Vagina (tissue), 2 donors: Measurements from ENCODE around the gene CBR3. TPM values are rescaled to one million over a fixed set of nuclear protein-coding genes. Genes with fewer than 3 reads are reported as not detected.
"Not testable (repeated sequence)": the region's sequence is repeated elsewhere in the genome, so short reads cannot be mapped to it uniquely, and the experiment has no call there.

Experiments used
- DNase-seq, 2 donors: peaks; one replicate each; pipeline ENCODE4 v3.0.0-alpha.2; 2017; ENCODE audit errors: extremely low spot score in 2 of 2
- H3K27ac ChIP-seq: fragments of 200-600 bp; sonication (generic); one replicate; pipeline ENCODE4 v1.5.1; 2019
- H3K27me3 ChIP-seq: fragments of 200-600 bp; sonication (generic); one replicate; pipeline ENCODE4 v1.5.1; 2019
- H3K36me3 ChIP-seq, 2 donors: fragments of 200-600 bp; sonication (generic); one replicate each; pipeline ENCODE4 v1.5.1; 2017 to 2019
- H3K4me1 ChIP-seq: fragments of 200-600 bp; sonication (generic); one replicate; pipeline ENCODE4 v1.5.1; 2019
- H3K4me3 ChIP-seq, 2 donors: fragments of 200-600 bp; sonication (generic); 1 replicate in 1 of 2; 2 replicates in 1 of 2; pipeline ENCODE4 v1.5.1; 2016 to 2019
- H3K9me3 ChIP-seq: fragments of 200-600 bp; sonication (generic); one replicate; pipeline ENCODE4 v1.5.1; 2019
- POLR2A ChIP-seq, 2 donors: fragments of 450-650 bp; IDR thresholded peaks; one replicate each; pipeline ENCODE4 v1.6.1; 2017; ENCODE audit warnings: antibody characterized with exemption in 2 of 2, mild to moderate bottlenecking in 2 of 2, moderate library complexity in 2 of 2
- POLR2AphosphoS5 ChIP-seq, 2 donors: sonication (generic); formaldehyde crosslinking; IDR thresholded peaks; one replicate each; pipeline ENCODE4 v1.9.0; 2017; ENCODE audit warnings: antibody characterized with exemption in 2 of 2, mild to moderate bottlenecking in 2 of 2, low read depth in 1 of 2; ENCODE audit not compliant: insufficient read depth in 1 of 2
- intact Hi-C: fragments of 100-400 bp; cut with DNase I; formaldehyde crosslinking; loops from one replicate; pipeline ENCODE4 v1.15.1; 2023
- total RNA-seq: library from RNA; depleted of rRNA; stranded (reverse); fragments of >200 nt; gene quantifications from one replicate; pipeline ENCODE4 v1.2.3, GENCODE V29; 2016
- TF ChIP-seq, protein P1 (sequence below), 3 experiments: fragments of 450-650 bp in 2 of 3; fragments of 200-600 bp in 1 of 3; sonication (generic) in 1 of 3; IDR thresholded peaks; one replicate each; pipeline ENCODE4 v1.5.1; 2017 to 2019; ENCODE audit warnings: antibody characterized with exemption in 3 of 3, mild to moderate bottlenecking in 2 of 3, moderate library complexity in 2 of 3

The CBR3 gene
- total RNA-seq, 1 donor from 2014 or later = 45.2 TPM

DNA sequence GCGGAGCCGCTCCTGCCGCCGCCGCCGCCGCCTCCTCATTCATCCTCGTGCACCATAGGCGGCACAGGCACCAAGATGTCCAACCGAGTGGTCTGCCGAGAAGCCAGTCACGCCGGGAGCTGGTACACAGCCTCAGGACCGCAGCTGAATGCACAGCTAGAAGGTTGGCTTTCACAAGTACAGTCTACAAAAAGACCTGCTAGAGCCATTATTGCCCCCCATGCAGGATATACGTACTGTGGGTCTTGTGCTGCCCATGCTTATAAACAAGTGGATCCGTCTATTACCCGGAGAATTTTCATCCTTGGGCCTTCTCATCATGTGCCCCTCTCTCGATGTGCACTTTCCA, 4.5 kb upstream of the CBR3 start:
- H3K27me3 ChIP-seq, H3K27ac ChIP-seq, H3K9me3 ChIP-seq, DNase-seq, H3K36me3 ChIP-seq, intact Hi-C loops: not testable (repeated sequence)
- TF ChIP-seq POLR2AphosphoS5 (IDR thresholded peaks at IDR 0.05; ENCODE audit: insufficient read depth in 1 of 2, low read depth in 1 of 2) = peak in 1 of 2 donors; percentile 24
- Histone ChIP-seq H3K4me3 (peak overlapping the region in 1 of 2 donors; percentile 52), H3K4me1 (peaks cover 46% of the 10 kb centered on the region)

DNA sequence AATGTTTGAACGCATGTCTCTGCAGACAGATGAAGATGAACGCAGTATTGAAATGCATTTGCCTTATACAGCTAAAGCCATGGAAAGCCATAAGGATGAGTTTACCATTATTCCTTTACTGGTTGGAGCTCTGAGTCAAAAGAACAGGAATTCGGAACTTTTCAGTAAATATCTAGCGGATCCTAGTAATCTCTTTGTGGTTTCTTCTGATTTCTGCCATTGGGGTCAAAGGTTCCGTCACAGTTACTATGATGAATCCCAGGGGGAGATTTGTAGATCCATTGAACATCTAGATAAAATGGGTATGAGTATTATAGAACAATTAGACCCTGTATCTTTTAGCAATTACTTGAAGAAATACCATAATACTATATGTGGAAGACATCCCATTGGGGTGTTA, 4.0 kb upstream of the CBR3 start:
- H3K27ac ChIP-seq, H3K36me3 ChIP-seq, H3K9me3 ChIP-seq, intact Hi-C loops, H3K4me3 ChIP-seq, H3K27me3 ChIP-seq, DNase-seq: not testable (repeated sequence)
- H3K4me1 ChIP-seq = peaks cover 42% of the 10 kb centered on the region

DNA sequence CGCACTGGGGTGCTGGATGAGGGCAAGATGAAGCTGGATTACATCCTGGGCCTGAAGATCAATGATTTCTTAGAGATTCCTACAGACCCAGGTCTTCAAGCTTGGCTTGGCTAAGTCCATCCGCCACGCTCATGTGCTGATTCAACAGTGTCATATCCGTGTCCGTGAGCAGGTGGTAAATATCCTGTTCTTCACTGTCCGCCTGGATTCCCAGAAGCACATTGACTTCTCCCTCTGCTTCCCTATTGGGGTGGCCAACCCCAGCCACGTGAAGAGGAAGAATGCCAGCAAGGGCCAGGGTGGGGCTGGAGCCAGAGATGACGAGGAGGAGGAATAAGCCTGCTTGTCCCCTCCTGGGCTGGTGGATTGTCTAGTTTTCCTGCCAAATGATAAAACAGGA, 2.2 kb upstream of the CBR3 start:
- H3K9me3 ChIP-seq = no peaks in the 10 kb centered on the region
- no peak overlapping the region for H3K27ac ChIP-seq
- no peaks in the 10 kb centered on the region for H3K27me3 ChIP-seq
- no peak for DNase-seq
- H3K36me3 ChIP-seq = no peaks in the 10 kb centered on the region
- H3K4me1 ChIP-seq = peaks cover 41% of the 10 kb centered on the region
- TF ChIP-seq, protein P1, sequence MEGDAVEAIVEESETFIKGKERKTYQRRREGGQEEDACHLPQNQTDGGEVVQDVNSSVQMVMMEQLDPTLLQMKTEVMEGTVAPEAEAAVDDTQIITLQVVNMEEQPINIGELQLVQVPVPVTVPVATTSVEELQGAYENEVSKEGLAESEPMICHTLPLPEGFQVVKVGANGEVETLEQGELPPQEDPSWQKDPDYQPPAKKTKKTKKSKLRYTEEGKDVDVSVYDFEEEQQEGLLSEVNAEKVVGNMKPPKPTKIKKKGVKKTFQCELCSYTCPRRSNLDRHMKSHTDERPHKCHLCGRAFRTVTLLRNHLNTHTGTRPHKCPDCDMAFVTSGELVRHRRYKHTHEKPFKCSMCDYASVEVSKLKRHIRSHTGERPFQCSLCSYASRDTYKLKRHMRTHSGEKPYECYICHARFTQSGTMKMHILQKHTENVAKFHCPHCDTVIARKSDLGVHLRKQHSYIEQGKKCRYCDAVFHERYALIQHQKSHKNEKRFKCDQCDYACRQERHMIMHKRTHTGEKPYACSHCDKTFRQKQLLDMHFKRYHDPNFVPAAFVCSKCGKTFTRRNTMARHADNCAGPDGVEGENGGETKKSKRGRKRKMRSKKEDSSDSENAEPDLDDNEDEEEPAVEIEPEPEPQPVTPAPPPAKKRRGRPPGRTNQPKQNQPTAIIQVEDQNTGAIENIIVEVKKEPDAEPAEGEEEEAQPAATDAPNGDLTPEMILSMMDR (IDR thresholded peaks at IDR 0.05) = no peak
- peak in 1 of 2 donors; percentile 27 for TF ChIP-seq POLR2AphosphoS5 (IDR thresholded peaks at IDR 0.05; ENCODE audit: insufficient read depth in 1 of 2, low read depth in 1 of 2)
- H3K4me3 ChIP-seq = no peak overlapping the region
- intact Hi-C loops = no loop called here

DNA sequence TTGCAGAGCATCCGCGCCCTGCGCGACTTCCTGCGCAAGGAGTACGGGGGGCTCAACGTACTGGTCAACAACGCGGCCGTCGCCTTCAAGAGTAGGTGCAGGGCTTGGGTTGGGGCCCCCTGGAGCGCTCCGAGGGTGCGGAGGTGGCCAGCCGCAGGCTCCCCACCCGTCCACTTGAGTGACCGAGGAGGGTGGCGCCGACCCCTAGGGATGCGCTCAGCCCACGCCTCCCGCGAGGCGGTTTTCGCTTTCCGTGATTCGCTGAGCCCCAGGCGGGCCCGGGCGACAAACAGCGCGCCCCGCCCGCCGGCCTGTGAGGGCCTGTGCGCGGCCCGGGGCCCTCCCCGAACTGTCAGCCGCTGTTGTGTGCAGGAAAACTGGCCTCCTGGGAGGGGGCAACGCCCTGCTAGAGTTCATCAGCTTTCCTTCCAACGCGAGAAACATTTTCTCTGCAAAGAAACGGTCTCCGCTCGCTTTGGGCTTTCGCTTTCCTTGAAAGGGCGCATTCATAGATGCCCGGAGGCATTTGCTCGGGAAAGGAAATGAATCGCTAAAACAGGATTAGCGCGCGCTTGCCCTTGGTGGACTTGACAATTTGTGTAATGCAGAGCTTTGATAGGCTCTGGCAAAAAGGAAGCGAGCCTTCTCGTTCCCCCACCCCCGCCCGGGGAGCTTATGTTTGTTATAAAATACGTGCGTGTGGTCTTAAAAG, 668 bp downstream of the CBR3 start:
- DNase-seq = no peak
- peak in 1 of 2 donors; percentile 54 for TF ChIP-seq POLR2A (IDR thresholded peaks at IDR 0.05)
- TF ChIP-seq POLR2AphosphoS5 (IDR thresholded peaks at IDR 0.05; ENCODE audit: insufficient read depth in 1 of 2, low read depth in 1 of 2) = peak; percentile 38 to 92
- TF ChIP-seq, protein P1 (IDR thresholded peaks at IDR 0.05) = no peak
- H3K9me3 ChIP-seq = no peaks in the 10 kb centered on the region
- peaks cover 0 to 6% of the 10 kb centered on the region in 2 donors for H3K36me3 ChIP-seq
- peaks cover 33% of the 10 kb centered on the region for H3K4me1 ChIP-seq
- peak overlapping the region; percentile 95 for H3K27ac ChIP-seq
- H3K4me3 ChIP-seq = peak overlapping the region; percentile 76 to 82
- intact Hi-C loops = no loop called here
- H3K27me3 ChIP-seq = no peaks in the 10 kb centered on the region

DNA sequence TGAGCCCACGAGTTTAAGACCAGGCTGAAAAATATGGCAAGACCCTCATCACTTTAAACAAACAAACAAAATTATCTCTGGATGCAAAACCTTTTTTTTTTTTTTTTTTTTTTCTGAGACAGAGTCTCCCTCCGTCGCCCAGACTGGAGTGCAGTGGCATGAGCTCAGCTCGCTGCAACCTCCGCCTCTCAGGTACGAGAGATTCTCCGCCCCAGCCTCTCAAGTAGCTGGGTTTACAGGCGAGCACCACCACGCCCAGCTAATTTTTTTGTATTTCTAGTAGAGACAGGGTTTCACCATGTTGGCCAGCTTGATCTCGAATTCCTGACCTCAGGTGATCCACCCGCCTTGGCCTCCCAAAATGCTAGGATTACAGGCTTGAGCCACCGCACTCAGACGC, 4.9 kb downstream of the CBR3 start:
- H3K36me3 ChIP-seq, intact Hi-C loops, H3K27ac ChIP-seq, DNase-seq, H3K27me3 ChIP-seq, H3K9me3 ChIP-seq, H3K4me3 ChIP-seq: not testable (repeated sequence)
- H3K4me1 ChIP-seq = peaks cover 29% of the 10 kb centered on the region

DNA sequence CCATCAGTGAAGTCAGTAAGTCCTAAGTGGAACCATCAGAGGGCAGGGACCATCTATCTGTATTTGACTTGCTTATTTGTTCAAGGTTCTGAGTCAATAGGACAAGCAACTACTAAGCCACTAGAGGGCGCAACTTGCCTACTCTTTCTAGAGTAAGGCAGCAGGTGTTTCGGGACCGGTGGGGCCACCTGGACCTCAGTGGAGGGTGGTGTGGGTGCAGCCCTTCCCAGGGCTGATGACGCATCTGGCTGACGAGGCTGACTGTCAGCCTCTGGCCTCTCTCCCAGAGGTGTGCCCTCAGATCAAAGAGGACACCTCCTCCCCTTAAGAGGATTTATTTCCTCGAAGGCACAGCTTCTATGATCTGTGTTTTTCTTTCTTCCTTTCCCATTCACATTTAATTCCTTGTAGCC, 6.6 kb downstream of the CBR3 start:
- Histone ChIP-seq H3K27me3 (no peaks in the 10 kb centered on the region), H3K9me3 (no peaks in the 10 kb centered on the region), H3K4me1 (peaks cover 18% of the 10 kb centered on the region), H3K27ac (peak overlapping the region; percentile 16), H3K4me3 (no peak overlapping the region), H3K36me3 (peaks cover 0 to 8% of the 10 kb centered on the region in 2 donors)
- TF ChIP-seq, protein P1 (IDR thresholded peaks at IDR 0.05) = peak; percentile 65 to 80 (median 65)
- TF ChIP-seq POLR2AphosphoS5 (IDR thresholded peaks at IDR 0.05; ENCODE audit: insufficient read depth in 1 of 2, low read depth in 1 of 2) (peak; percentile 47 to 88), POLR2A (IDR thresholded peaks at IDR 0.05) (no peak)
- DNase-seq = peak in 1 of 2 donors; percentile 89
- intact Hi-C loops = no loop called here

DNA sequence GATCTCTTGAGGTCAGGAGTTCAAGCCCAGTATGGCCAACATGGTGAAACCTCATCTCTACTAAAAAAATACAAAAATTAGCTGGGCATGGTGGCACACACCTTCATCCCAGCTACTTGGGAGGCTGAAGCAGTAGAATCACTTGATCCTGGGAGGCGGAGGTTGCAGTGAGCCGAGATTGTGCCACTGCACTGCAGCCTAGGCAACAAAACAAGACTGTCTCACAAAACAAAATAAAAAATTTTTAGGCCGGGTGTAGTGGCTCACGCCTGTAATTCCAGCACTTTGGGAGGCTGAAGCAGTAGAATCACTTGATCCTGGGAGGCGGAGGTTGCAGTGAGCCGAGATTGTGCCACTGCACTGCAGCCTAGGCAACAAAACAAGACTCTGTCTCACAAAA, 9.4 kb downstream of the CBR3 start:
- H3K27me3 ChIP-seq, DNase-seq, intact Hi-C loops, H3K4me3 ChIP-seq, H3K36me3 ChIP-seq, H3K9me3 ChIP-seq, H3K4me1 ChIP-seq, H3K27ac ChIP-seq: not testable (repeated sequence)
